ENCODE results near the gene CPHXL2. TPM values are rescaled to one million over a fixed set of nuclear protein-coding genes. Genes with fewer than 3 reads are reported as not detected.
A peak's percentile ranks its signal among the peaks of the same experiment; 100 is the strongest.

Gene CPHXL2
- total RNA-seq (2014; rRNA removed; shearing (Covaris generic)), result not detected in 2 replicates

DNA sequence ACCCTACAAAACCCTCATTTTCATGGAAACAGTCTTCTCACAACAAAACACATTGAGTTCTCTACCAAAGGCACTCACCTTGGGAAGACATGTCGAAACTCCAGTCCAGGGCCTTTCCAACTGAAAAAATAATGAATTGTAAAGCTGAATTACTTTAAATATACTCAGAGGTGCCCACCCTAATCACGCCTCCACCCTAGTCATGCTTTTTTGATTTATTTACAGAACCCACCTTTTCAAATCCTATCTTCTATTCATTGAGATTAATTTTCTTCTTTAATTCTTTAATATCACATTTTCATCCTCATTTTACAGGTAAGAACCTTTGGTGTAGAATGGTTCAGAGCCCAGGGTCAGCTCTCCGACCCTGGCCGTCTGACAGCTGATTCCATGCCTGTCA is at the start of gene CPHXL2:
Gene CPHXL2 (minus strand): TSS at position 101 of the 400 bp plus-strand sequence. CDS start 10 bp downstream, at position 91.
- DNase-seq, result no peak
- no peaks in the 10 kb centered on the region for H3K36me3 ChIP-seq (replicated peaks; ENCODE audit: control insufficient read depth, insufficient read depth, low read length)
- no peak within 1 kb of the TSS for H3K4me3 ChIP-seq (ENCODE audit: insufficient read depth, low read depth, low read length)
- H3K27me3 ChIP-seq (ENCODE audit: control insufficient read depth, insufficient read depth, low read length), result no peaks in the 10 kb centered on the region

GRCh38 chr16:75726390-75726789 is 49.6 kb upstream of the CPHXL2 start, which contains the start of gene CPHXL:
TSS of gene CPHXL (minus strand) at chr16:75726490. CDS start at chr16:75726442, 48 bp downstream.
- H3K4me3 ChIP-seq (ENCODE audit: insufficient read depth, low read depth, low read length), result no peak within 1 kb of the TSS
- H3K36me3 ChIP-seq (replicated peaks; ENCODE audit: control insufficient read depth, insufficient read depth, low read length), result no peaks in the 10 kb centered on the region
- no peaks in the 10 kb centered on the region for H3K27me3 ChIP-seq (ENCODE audit: control insufficient read depth, insufficient read depth, low read length)
- DNase-seq, result no peak

GRCh38 chr16:75718452-75718851 is 41.6 kb upstream of the CPHXL2 start:
- Histone ChIP-seq H3K36me3 (replicated peaks; ENCODE audit: control insufficient read depth, insufficient read depth, low read length) (no peaks in the 10 kb centered on the region), H3K4me3 (ENCODE audit: insufficient read depth, low read depth, low read length) (no peak overlapping the region), H3K27me3 (ENCODE audit: control insufficient read depth, insufficient read depth, low read length) (no peaks in the 10 kb centered on the region)
- DNase-seq, result no peak

- Histone ChIP-seq H3K27me3 (ENCODE audit: control insufficient read depth, insufficient read depth, low read length) (no peaks in the 10 kb centered on the region), H3K4me3 (ENCODE audit: insufficient read depth, low read depth, low read length) (no peak overlapping the region), H3K36me3 (replicated peaks; ENCODE audit: control insufficient read depth, insufficient read depth, low read length) (no peaks in the 10 kb centered on the region)
- DNase-seq, result no peak
These were observed 37.9 kb upstream of the CPHXL2 start for GRCh38 chr16:75714661-75715060.

DNA sequence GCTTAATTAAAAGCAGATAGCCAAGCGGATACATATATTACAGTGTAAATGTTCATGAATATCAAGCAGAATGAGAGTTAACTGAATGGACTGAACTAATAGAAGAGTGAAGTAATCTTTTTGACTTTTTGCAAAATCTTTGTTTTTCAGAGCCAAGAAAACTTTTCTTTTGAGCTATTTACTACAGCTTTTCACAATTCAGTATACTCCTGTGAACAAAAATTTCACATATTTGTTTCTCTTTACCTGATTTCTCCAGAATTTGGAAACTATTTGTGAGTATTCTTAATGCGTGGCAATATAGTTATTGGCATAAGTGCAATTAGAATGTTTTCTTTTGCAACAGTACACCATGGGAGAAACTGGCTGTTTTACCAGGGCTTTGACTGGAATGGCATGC is 33.5 kb upstream of the CPHXL2 start:
- H3K4me3 ChIP-seq (ENCODE audit: insufficient read depth, low read depth, low read length), result no peak overlapping the region
- no peaks in the 10 kb centered on the region for H3K27me3 ChIP-seq (ENCODE audit: control insufficient read depth, insufficient read depth, low read length)
- no peak for DNase-seq
- H3K36me3 ChIP-seq (replicated peaks; ENCODE audit: control insufficient read depth, insufficient read depth, low read length), result no peaks in the 10 kb centered on the region

DNA sequence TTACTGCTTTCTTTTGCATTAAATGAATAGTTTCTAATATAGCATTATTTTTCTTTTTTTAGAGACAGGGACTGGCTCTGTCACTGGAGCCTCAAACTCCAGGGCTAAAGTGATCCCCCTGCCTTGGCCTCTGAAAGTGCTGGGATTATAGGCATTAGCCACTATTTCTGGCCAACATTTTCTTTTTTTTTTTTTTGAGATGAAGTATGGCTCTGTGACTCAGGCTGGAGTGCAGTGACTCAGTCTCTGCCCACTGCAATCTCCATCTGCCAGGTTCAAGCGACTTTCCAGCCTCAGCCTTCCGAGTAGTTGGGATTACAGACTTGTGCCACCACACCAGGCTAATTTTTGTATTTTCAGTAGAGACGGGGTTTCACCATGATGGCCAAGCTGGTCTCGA is 26.5 kb upstream of the CPHXL2 start:
- no peak for DNase-seq
- H3K36me3 ChIP-seq (replicated peaks; ENCODE audit: control insufficient read depth, insufficient read depth, low read length), result no peaks in the 10 kb centered on the region
- no peak overlapping the region for H3K4me3 ChIP-seq (ENCODE audit: insufficient read depth, low read depth, low read length)
- no peaks in the 10 kb centered on the region for H3K27me3 ChIP-seq (ENCODE audit: control insufficient read depth, insufficient read depth, low read length)

- no peaks in the 10 kb centered on the region for H3K36me3 ChIP-seq (replicated peaks; ENCODE audit: control insufficient read depth, insufficient read depth, low read length)
- H3K4me3 ChIP-seq (ENCODE audit: insufficient read depth, low read depth, low read length), result no peak overlapping the region
- H3K27me3 ChIP-seq (ENCODE audit: control insufficient read depth, insufficient read depth, low read length), result no peaks in the 10 kb centered on the region
- no peak for DNase-seq
These were observed 25.4 kb upstream of the CPHXL2 start for GRCh38 chr16:75702242-75702641.

- Histone ChIP-seq H3K4me3 (ENCODE audit: insufficient read depth, low read depth, low read length) (no peak within 1 kb of the TSS), H3K27me3 (ENCODE audit: control insufficient read depth, insufficient read depth, low read length) (no peaks in the 10 kb centered on the region), H3K36me3 (replicated peaks; ENCODE audit: control insufficient read depth, insufficient read depth, low read length) (no peaks in the 10 kb centered on the region)
- DNase-seq, result no peak
These were observed 24.6 kb upstream of the CPHXL2 start, which contains the start of gene DUXB for GRCh38 chr16:75701361-75701760. TSS of gene DUXB (minus strand) at chr16:75701461. CDS start at chr16:75701418, 43 bp downstream.

- Histone ChIP-seq H3K4me3 (ENCODE audit: insufficient read depth, low read depth, low read length) (no peak overlapping the region), H3K36me3 (replicated peaks; ENCODE audit: control insufficient read depth, insufficient read depth, low read length) (no peaks in the 10 kb centered on the region), H3K27me3 (ENCODE audit: control insufficient read depth, insufficient read depth, low read length) (no peaks in the 10 kb centered on the region)
- DNase-seq, result no peak
These were observed 20.8 kb upstream of the CPHXL2 start for GRCh38 chr16:75697571-75697970.

DNA sequence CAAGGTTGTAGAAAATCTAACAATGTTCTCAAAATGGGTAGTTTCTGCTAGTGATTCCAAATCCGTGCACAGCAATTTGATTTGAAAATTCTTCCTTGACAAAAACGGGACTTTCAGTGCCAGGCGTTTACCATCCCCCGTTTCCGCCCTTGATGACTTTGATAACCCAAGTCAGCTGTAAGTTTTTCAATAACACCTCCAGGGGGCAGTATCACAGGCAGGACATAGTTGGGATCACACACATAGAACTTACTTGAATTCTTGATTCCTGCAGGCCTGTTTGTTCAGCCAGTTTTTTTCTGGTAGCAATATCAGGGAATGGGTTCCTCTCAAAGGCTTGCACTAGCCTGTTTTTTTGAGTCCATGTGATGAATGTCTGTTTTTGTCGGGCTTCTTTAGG is 18.9 kb upstream of the CPHXL2 start:
- Histone ChIP-seq H3K4me3 (ENCODE audit: insufficient read depth, low read depth, low read length) (no peak overlapping the region), H3K27me3 (ENCODE audit: control insufficient read depth, insufficient read depth, low read length) (no peaks in the 10 kb centered on the region), H3K36me3 (replicated peaks; ENCODE audit: control insufficient read depth, insufficient read depth, low read length) (no peaks in the 10 kb centered on the region)
- peak; percentile 54 for DNase-seq

DNA sequence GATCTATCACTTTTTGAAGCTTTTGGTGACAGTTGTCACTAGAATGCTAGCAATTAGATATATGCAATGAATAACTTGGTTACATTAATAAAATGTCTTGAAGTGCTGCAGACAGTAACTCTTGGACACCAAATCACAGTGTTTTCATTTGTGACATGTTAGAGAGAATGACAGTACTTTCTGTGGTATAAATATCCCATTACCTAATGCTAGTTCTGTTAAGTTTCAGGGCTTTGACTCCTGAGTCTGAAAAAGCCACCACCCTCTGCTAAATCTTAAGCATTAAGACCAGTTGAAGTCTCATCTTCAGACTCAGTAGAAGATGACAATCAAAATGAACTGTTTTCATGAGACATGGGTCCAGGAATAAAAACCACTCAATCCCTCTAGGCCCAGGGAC is 10.6 kb upstream of the CPHXL2 start:
- Histone ChIP-seq H3K27me3 (ENCODE audit: control insufficient read depth, insufficient read depth, low read length) (no peaks in the 10 kb centered on the region), H3K36me3 (replicated peaks; ENCODE audit: control insufficient read depth, insufficient read depth, low read length) (no peaks in the 10 kb centered on the region), H3K4me3 (ENCODE audit: insufficient read depth, low read depth, low read length) (no peak overlapping the region)
- DNase-seq, result no peak

DNA sequence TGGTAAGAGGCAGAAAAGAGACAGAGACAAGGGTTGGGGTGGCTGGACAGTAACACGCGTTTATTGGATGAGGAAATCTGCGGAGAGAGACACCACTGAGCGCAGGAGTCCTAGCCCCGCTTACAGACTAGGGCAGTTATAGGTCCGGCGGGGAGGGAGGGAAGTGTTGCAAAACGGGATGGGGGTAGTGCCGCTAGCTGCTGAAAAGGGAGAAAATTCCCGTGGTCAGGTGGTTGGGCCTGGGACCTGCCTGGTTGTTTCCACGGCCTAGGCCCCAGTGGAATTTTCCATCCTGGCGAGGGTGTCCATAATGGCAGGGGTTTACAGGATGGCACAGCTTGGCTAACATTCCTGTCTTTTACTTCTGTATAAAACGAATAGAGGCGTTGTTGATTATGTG is 5.5 kb upstream of the CPHXL2 start:
- H3K27me3 ChIP-seq (ENCODE audit: control insufficient read depth, insufficient read depth, low read length), result no peaks in the 10 kb centered on the region
- H3K36me3 ChIP-seq (replicated peaks; ENCODE audit: control insufficient read depth, insufficient read depth, low read length), result no peaks in the 10 kb centered on the region
- no peak overlapping the region for H3K4me3 ChIP-seq (ENCODE audit: insufficient read depth, low read depth, low read length)
- DNase-seq, result no peak

- no peak for DNase-seq
- Histone ChIP-seq H3K36me3 (replicated peaks; ENCODE audit: control insufficient read depth, insufficient read depth, low read length) (no peaks in the 10 kb centered on the region), H3K4me3 (ENCODE audit: insufficient read depth, low read depth, low read length) (no peak overlapping the region), H3K27me3 (ENCODE audit: control insufficient read depth, insufficient read depth, low read length) (no peaks in the 10 kb centered on the region)
These were observed 2.6 kb upstream of the CPHXL2 start for GRCh38 chr16:75679366-75679765.

DNA sequence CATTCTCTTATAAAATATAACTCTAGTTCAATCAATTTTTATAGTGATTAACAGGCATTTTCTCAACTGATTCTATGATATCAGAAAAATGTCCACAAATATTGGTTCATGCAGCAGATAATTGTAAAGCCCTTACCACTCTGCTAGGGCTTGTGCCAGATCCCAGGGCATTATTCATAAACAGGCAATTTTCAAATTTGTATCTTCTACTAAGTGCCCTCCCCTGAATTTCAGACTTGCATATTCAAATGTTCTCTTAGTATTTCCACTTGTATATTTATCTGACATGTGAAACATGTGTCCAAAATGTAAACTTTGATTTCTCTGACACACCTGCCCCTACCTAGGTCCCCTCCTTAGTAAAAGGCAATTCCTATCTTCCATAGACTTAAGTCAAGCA is 9.3 kb downstream of the CPHXL2 start:
- Histone ChIP-seq H3K36me3 (replicated peaks; ENCODE audit: control insufficient read depth, insufficient read depth, low read length) (no peaks in the 10 kb centered on the region), H3K27me3 (ENCODE audit: control insufficient read depth, insufficient read depth, low read length) (no peaks in the 10 kb centered on the region), H3K4me3 (ENCODE audit: insufficient read depth, low read depth, low read length) (no peak overlapping the region)
- no peak for DNase-seq

DNA sequence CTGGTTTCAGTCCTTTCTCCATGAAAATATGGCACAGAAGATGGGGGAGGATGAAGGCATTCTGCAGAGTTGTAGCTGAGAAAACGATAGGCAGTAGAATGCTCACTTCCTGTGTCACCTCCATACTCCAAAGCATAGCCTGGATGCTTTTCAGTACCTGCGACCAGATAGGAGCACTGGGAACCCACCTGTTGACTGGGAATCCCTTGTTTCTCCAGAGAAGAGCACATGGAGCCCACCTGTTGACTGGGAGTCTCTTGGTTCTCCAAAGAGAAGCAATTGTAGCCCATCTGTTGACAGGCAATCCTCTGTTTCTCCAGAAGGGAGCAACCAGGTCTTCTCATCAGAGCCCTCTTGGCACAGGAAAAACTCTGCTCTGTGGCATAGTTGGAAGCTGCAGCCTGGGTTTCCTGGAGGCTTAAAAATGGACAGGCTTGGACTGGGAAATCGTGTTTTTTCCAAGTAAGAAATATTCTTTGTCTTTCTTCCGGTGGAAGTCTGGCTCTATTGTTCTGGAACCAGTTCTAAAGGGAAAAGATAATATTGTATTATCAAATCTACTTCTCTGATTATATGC is 16.0 kb downstream of the CPHXL2 start:
- Histone ChIP-seq H3K4me3 (ENCODE audit: insufficient read depth, low read depth, low read length) (no peak overlapping the region), H3K36me3 (replicated peaks; ENCODE audit: control insufficient read depth, insufficient read depth, low read length) (peaks cover 11% of the 10 kb centered on the region), H3K27me3 (ENCODE audit: control insufficient read depth, insufficient read depth, low read length) (no peaks in the 10 kb centered on the region)
- DNase-seq, result no peak

DNA sequence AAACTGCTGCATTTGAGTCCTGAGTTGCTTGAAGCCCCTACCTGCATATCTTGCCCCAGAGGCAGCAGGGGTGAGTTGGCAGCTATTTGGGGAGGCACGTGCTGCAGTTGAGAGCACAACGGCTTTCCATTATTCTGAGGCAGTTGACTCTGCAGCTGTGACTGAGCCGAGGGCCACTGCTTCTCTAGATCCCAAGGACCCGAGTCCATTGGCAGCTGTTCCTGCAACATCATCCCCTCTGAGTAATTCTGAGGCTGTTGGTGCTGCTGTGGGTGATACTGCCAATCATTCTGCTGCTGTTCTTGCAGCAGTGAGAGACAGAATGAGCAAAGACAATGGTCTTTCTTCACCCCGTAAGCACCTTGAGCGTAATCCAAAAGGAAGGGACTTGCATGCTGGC is 16.5 kb downstream of the CPHXL2 start:
- no peak overlapping the region for H3K4me3 ChIP-seq (ENCODE audit: insufficient read depth, low read depth, low read length)
- no peaks in the 10 kb centered on the region for H3K27me3 ChIP-seq (ENCODE audit: control insufficient read depth, insufficient read depth, low read length)
- H3K36me3 ChIP-seq (replicated peaks; ENCODE audit: control insufficient read depth, insufficient read depth, low read length), result peaks cover 14% of the 10 kb centered on the region
- DNase-seq, result no peak

Measured in H7 (cell line).